Right atrium auricular region (tissue), 2 donors: Measurements from ENCODE around the gene TRIP12. TPM values are rescaled to one million over a fixed set of nuclear protein-coding genes. Genes with fewer than 3 reads are reported as not detected.
"Not testable (repeated sequence)": the region's sequence is repeated elsewhere in the genome, so short reads cannot be mapped to it uniquely, and the experiment has no call there.

ENCODE experiments used
- DNase-seq: peaks from one replicate; pipeline ENCODE4 v3.0.0-alpha.2; 2019; ENCODE audit warnings: low spot score
- H3K27ac ChIP-seq, 2 donors: fragments of 200-600 bp; sonication (generic); 1 replicate in 1 of 2; 2 replicates in 1 of 2; pipeline ENCODE4 v1.5.1; 2016 to 2019
- H3K27me3 ChIP-seq, 2 donors: fragments of 200-600 bp; sonication (generic); one replicate each; pipeline versions ENCODE4 v1.5.1 to v1.6.0; 2017 to 2019
- H3K36me3 ChIP-seq: fragments of 200-600 bp; sonication (generic); one replicate; pipeline ENCODE4 v1.5.1; 2016
- H3K4me1 ChIP-seq, 2 donors: fragments of 200-600 bp; sonication (generic); one replicate each; pipeline versions ENCODE4 v1.5.1 to v1.6.0; 2017 to 2019
- H3K4me3 ChIP-seq, 2 donors: fragments of 200-600 bp; sonication (generic); 1 replicate in 1 of 2; 2 replicates in 1 of 2; pipeline ENCODE4 v1.5.1; 2017 to 2019; ENCODE audit warnings: mild to moderate bottlenecking in 1 of 2, moderate library complexity in 1 of 2
- H3K9me3 ChIP-seq, 2 donors: fragments of 200-600 bp; sonication (generic); one replicate each; pipeline ENCODE4 v1.5.1; 2019
- CTCF ChIP-seq, 2 donors: fragments of 200-600 bp; sonication (generic); IDR thresholded peaks; one replicate each; pipeline ENCODE4 v1.5.1; 2019; ENCODE audit warnings: antibody characterized with exemption in 2 of 2
- total RNA-seq, 2 donors: library from RNA; depleted of rRNA; stranded (reverse); fragments of >200 nt; gene quantifications; one replicate each; pipeline ENCODE4 v1.1.0, GENCODE V29; 2016

TRIP12 gene
- total RNA-seq, 2 donors from 2014 or later, result 94.8 to 107 TPM

GRCh38 chr2:229849073-229849472 lies 72.7 kb downstream of the TRIP12 start:
- peaks cover 6% of the 10 kb centered on the region for H3K36me3 ChIP-seq

GRCh38 chr2:229843613-229844012 lies 78.2 kb downstream of the TRIP12 start:
- H3K4me3 ChIP-seq, result no peak overlapping the region
- no peaks in the 10 kb centered on the region for H3K9me3 ChIP-seq
- peaks cover 22% of the 10 kb centered on the region for H3K36me3 ChIP-seq
- no peak overlapping the region for H3K27ac ChIP-seq
- no peak for DNase-seq
- H3K27me3 ChIP-seq, result no peaks in the 10 kb centered on the region
- TF ChIP-seq CTCF (IDR thresholded peaks at IDR 0.05), result no peak
- peaks cover 0 to 10% of the 10 kb centered on the region in 2 donors for H3K4me1 ChIP-seq

More at GRCh38 chr2:229849073-229849472, 72.7 kb downstream of the TRIP12 start:
- Histone ChIP-seq H3K4me1 (peaks cover 0 to 34% of the 10 kb centered on the region in 2 donors), H3K27me3 (no peaks in the 10 kb centered on the region), H3K9me3 (no peaks in the 10 kb centered on the region), H3K27ac (no peak overlapping the region), H3K4me3 (no peak overlapping the region)
- no peak for TF ChIP-seq CTCF (IDR thresholded peaks at IDR 0.05)
- DNase-seq, result no peak

GRCh38 chr2:229838729-229839128 lies 83.1 kb downstream of the TRIP12 start:
- Histone ChIP-seq H3K36me3 (peaks cover 33% of the 10 kb centered on the region), H3K27me3 (no peaks in the 10 kb centered on the region), H3K9me3 (no peaks in the 10 kb centered on the region), H3K4me1 (peaks cover 0 to 6% of the 10 kb centered on the region in 2 donors), H3K4me3 (no peak overlapping the region), H3K27ac (no peak overlapping the region)
- DNase-seq, result no peak
- TF ChIP-seq CTCF (IDR thresholded peaks at IDR 0.05), result no peak

GRCh38 chr2:229836847-229837246 lies 85.0 kb downstream of the TRIP12 start:
- peaks cover 29% of the 10 kb centered on the region for H3K36me3 ChIP-seq
- H3K27ac ChIP-seq, result no peak overlapping the region
- peaks cover 0 to 22% of the 10 kb centered on the region in 2 donors for H3K4me1 ChIP-seq
- DNase-seq, result no peak
- H3K27me3 ChIP-seq, result no peaks in the 10 kb centered on the region
- no peak for TF ChIP-seq CTCF (IDR thresholded peaks at IDR 0.05)
- H3K9me3 ChIP-seq, result no peaks in the 10 kb centered on the region
- no peak overlapping the region for H3K4me3 ChIP-seq

GRCh38 chr2:229835596-229836283 lies 86.1 kb downstream of the TRIP12 start:
- H3K4me1 ChIP-seq, result peaks cover 0 to 22% of the 10 kb centered on the region in 2 donors

GRCh38 chr2:229834368-229834767 lies 87.4 kb downstream of the TRIP12 start:
- H3K9me3 ChIP-seq, H3K27me3 ChIP-seq, DNase-seq, H3K4me3 ChIP-seq, H3K27ac ChIP-seq: not testable (repeated sequence)
- Histone ChIP-seq H3K4me1 (peaks cover 0 to 22% of the 10 kb centered on the region in 2 donors), H3K36me3 (peaks cover 37% of the 10 kb centered on the region)

More at GRCh38 chr2:229835596-229836283, 86.1 kb downstream of the TRIP12 start:
- Histone ChIP-seq H3K4me3 (no peak overlapping the region), H3K27ac (no peak overlapping the region), H3K36me3 (peaks cover 36% of the 10 kb centered on the region), H3K27me3 (no peaks in the 10 kb centered on the region), H3K9me3 (no peaks in the 10 kb centered on the region)
- no peak for TF ChIP-seq CTCF (IDR thresholded peaks at IDR 0.05)
- DNase-seq, result no peak
